Left lung (tissue), 10 donors: ENCODE data around the gene HDAC7. TPM values are rescaled to one million over a fixed set of nuclear protein-coding genes. Genes with fewer than 3 reads are reported as not detected.
"Not testable (repeated sequence)": the region's sequence is repeated elsewhere in the genome, so short reads cannot be mapped to it uniquely, and the experiment has no call there.

Experiments
- ATAC-seq: fragments of 200-7000 bp; cut with Tn5 transposase; one replicate; pipeline ENCODE4 v1.9.1; 2020; ENCODE audit warnings: moderate library complexity
- DNase-seq, 4 donors: peaks; one replicate each; pipeline ENCODE4 v3.0.0-alpha.2; 2013 to 2020
- H3K27ac ChIP-seq, 2 donors: fragments of 200-600 bp; sonication (generic) in 1 of 2; one replicate each; pipeline versions ENCODE4 v1.5.0 to v1.8.0; 2020 to 2021
- H3K27me3 ChIP-seq, 2 donors: fragments of 200-600 bp; sonication (generic) in 1 of 2; one replicate each; pipeline versions ENCODE4 v1.5.0 to v1.8.0; 2020 to 2021
- H3K36me3 ChIP-seq, 2 donors: fragments of 200-600 bp; sonication (generic) in 1 of 2; one replicate each; pipeline versions ENCODE4 v1.5.0 to v1.8.0; 2020 to 2021
- H3K4me1 ChIP-seq, 2 donors: fragments of 200-600 bp; one replicate each; pipeline ENCODE4 v1.8.0; 2021
- H3K4me3 ChIP-seq, 2 donors: fragments of 200-600 bp; sonication (generic) in 1 of 2; one replicate each; pipeline versions ENCODE4 v1.5.0 to v1.8.0; 2020 to 2021; ENCODE audit warnings: mild to moderate bottlenecking in 1 of 2
- H3K9me3 ChIP-seq, 2 donors: fragments of 200-600 bp; sonication (generic) in 1 of 2; one replicate each; pipeline versions ENCODE4 v1.5.0 to v1.8.0; 2020 to 2021
- intact Hi-C, 2 donors: fragments of 100-400 bp; cut with DNase I; formaldehyde crosslinking; loops; one replicate each; pipeline versions ENCODE4 v1.11.2 to v1.14.2; 2022
- polyA plus RNA-seq, 6 donors: library from polyadenylated mRNA; unstranded; fragments of 120-200 nt; gene quantifications; one replicate each; pipeline ENCODE4 v1.2.1, GENCODE V29; 2013; ENCODE audit not compliant: insufficient read length in 6 of 6
- total RNA-seq, 2 donors: library from RNA; stranded (reverse); fragmentation: NEBNext Ultra II Directional; extraction: Animal tissue kit (Norgen Biotek cat#: 25700); gene quantifications; one replicate each; pipeline ENCODE4 v1.2.1, GENCODE V29; 2021
- TF ChIP-seq, protein P1 (sequence below), 2 donors: fragments of 200-600 bp; sonication (generic) in 1 of 2; IDR thresholded peaks; one replicate each; pipeline versions ENCODE4 v1.5.0 to v1.8.0; 2021; ENCODE audit warnings: antibody characterized with exemption in 2 of 2
- donor health status: DM: no; HTN: yes; CAD: no.
- donor health status: DM: no; HTN: no; CAD: no.

Gene HDAC7
- total and polyA plus RNA-seq, 8 donors, result 69.1 to 115 (median 84.1) TPM

DNA sequence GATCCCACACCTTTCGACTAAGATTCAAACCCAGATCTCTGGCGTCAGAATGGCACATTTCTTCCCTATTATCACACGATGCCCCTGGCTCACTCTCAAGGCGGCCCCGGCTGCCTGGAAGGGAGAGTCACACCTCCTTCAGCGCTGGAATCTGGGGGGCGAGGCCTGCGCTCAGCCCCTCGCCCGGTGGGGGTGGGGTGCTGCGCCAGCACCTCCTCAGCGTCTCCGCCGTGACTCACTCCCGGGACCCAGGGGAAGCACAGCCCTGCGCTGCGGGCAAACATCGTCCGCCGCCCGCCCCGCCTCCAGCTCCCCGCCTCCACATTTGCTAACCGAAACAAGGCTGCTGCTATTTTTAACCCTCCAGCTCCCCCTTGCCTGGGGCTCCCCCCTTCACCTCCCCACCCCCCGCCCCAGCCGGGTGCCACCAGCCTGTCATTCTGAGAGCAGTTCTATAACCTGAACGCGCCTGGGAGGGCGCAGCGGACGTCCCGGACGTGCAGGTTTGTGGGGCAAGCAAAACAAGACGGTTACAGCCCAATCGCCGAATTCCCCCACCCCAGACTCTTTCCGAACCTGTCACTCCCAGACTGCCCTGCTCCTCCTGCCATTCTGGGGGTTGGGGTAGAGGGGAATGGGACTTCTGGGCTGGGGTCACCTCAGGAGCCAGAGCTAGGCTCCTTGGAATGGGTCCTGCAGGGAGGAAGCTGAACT lies 6.7 kb downstream of the HDAC7 start:
- Histone ChIP-seq H3K27ac (peak overlapping the region; percentile 92), H3K4me3 (peak overlapping the region; percentile 2 to 27), H3K36me3 (peaks cover 0 to 10% of the 10 kb centered on the region in 2 donors), H3K27me3 (no peaks in the 10 kb centered on the region), H3K4me1 (peaks cover 76 to 100% of the 10 kb centered on the region in 2 donors), H3K9me3 (no peaks in the 10 kb centered on the region)
- DNase-seq (peak in 3 of 4 donors; percentile 88 to 98 (median 94)), ATAC-seq (peak; percentile 82)
- intact Hi-C loops, result no loop called here
- TF ChIP-seq, protein P1, sequence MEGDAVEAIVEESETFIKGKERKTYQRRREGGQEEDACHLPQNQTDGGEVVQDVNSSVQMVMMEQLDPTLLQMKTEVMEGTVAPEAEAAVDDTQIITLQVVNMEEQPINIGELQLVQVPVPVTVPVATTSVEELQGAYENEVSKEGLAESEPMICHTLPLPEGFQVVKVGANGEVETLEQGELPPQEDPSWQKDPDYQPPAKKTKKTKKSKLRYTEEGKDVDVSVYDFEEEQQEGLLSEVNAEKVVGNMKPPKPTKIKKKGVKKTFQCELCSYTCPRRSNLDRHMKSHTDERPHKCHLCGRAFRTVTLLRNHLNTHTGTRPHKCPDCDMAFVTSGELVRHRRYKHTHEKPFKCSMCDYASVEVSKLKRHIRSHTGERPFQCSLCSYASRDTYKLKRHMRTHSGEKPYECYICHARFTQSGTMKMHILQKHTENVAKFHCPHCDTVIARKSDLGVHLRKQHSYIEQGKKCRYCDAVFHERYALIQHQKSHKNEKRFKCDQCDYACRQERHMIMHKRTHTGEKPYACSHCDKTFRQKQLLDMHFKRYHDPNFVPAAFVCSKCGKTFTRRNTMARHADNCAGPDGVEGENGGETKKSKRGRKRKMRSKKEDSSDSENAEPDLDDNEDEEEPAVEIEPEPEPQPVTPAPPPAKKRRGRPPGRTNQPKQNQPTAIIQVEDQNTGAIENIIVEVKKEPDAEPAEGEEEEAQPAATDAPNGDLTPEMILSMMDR (IDR thresholded peaks at IDR 0.05), result peak in 1 of 2 donors; percentile 6

DNA sequence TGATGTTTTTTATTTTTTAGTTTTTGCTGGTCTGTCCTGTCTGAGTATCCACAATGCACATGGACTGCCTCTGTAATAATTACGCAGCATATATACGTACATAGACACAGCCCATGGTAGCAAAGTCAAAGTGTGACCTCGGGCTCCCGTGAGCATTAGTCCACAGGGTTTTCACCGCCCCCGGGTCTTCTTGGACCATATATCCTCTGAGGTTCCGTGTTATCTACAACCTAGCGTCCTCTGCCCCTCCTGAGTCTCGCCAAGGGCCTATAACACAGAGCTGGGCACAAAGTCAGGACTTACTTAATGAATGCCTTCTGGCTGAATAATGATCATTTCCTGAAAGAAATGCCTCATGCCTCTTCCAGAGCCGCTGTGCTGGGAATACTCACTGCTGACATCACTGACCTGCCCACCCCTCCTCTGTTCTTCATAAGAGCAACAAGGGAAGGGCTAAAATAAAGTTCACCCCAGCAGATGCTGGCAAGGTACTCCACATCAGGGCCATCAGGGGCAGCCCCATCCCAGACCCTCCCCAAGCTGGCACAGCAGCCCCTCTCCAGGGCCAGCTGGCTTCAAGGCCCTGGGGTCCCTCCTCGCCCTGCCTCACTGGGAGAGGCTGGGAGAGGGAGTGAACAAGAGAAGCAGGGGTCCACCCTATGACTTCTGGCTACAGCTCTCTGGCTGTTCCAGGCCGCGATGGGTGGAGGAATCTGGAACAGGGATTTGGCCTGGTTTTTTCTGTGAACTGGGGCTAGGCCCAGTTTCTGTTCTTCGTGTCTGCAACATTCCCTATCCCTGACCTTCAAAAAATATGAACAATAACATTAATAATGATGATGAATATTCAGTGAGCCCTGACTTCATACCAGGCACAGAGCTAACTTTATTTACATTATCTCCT lies 7.9 kb downstream of the HDAC7 start:
- Histone ChIP-seq H3K27ac (peak overlapping the region; percentile 92), H3K9me3 (no peaks in the 10 kb centered on the region), H3K36me3 (peaks cover 0 to 10% of the 10 kb centered on the region in 2 donors), H3K27me3 (no peaks in the 10 kb centered on the region), H3K4me1 (peaks cover 79 to 100% of the 10 kb centered on the region in 2 donors), H3K4me3 (peak overlapping the region in 1 of 2 donors; percentile 27)
- DNase-seq (no peak), ATAC-seq (peak; percentile 6)
- intact Hi-C loops, result no loop called here
- TF ChIP-seq, protein P1 (IDR thresholded peaks at IDR 0.05), result no peak

DNA sequence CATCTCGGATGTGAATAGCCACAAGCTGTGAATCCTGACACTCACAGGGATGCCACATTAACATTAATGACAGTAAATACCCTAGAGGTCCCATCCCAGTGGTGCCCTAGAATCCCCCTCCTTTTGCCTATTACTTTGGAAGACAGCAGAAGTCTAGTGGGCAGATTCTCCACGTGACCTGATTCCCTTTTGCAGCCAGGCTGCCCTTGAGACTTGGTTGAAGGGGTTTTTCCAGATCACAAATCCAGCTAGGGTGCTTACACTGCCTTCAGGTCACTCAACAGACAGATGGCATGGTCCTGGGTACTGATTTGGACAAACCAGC lies 8.7 kb downstream of the HDAC7 start:
- Histone ChIP-seq H3K27me3 (no peaks in the 10 kb centered on the region), H3K9me3 (no peaks in the 10 kb centered on the region), H3K4me3 (no peak overlapping the region), H3K36me3 (peaks cover 0 to 10% of the 10 kb centered on the region in 2 donors), H3K4me1 (peaks cover 84 to 100% of the 10 kb centered on the region in 2 donors), H3K27ac (peak overlapping the region; percentile 92)
- intact Hi-C loops, result no loop called here
- ATAC-seq, result no peak
- DNase-seq, result no peak
- TF ChIP-seq, protein P1 (IDR thresholded peaks at IDR 0.05), result no peak

DNA sequence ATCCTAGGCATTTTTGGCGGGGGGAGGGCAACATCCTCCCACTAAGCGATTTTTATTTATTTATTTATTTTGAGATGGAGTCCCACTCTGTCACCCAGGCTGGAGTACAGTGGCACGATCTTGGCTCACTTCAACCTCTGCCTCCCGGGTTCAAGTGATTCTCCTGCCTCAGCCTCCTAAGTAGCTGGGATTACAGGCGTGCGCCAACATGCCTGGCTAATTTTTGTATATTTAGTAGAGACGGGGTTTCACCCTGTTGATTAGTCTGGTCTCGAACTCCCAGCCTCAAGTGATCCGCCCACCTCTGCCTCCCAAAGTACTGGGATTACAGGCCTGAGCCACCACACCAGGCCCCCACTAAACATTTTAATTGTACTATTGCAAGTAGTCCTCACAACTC lies 10.2 kb downstream of the HDAC7 start:
- intact Hi-C loops, H3K9me3 ChIP-seq, ATAC-seq, H3K27me3 ChIP-seq, H3K4me3 ChIP-seq, DNase-seq: not testable (repeated sequence)
- peaks cover 0 to 12% of the 10 kb centered on the region in 2 donors for H3K36me3 ChIP-seq
- peaks cover 86 to 100% of the 10 kb centered on the region in 2 donors for H3K4me1 ChIP-seq
- H3K27ac ChIP-seq, result peak overlapping the region; percentile 92

DNA sequence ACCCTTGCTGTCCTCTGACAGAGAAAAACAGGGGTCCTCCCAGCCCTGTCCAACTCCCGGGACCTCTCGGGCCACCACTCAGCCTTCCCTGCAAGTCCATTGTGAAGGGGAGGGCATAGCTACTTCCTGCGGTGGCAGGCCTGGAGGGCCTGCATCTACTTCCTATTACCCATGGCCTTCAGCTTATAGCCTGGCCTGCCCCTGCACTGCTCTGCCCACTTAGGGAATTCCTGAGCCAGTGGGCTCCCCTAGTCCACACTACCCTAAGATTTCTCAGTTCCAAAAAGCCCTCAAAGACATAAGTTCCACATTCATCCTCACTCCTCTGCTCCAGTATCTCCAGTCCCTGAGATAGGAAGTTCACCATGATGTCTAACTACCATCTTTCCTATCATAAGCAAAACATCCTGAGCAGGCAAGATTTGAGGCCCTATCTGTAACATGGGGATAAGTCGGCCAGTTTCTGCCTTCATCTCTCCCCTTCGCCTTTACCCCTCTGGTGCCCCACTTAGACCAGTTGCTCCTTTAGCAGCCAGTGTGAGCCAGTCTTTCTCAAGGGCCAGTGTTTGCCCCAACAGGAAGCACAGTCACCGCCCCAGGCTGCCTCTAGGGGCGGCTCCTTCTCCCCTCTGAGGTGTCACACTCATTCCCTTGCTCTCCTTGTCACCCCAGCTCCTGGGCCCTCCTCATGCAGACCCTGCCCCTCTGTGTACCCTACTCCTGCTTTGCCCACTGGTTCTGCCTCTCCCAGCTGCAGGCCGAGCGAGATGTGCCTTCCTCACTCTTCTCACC lies 10.9 kb downstream of the HDAC7 start:
- DNase-seq (peak in 2 of 4 donors; percentile 58 to 87), ATAC-seq (peak; percentile 7)
- Histone ChIP-seq H3K27me3 (no peaks in the 10 kb centered on the region), H3K4me1 (peaks cover 86 to 100% of the 10 kb centered on the region in 2 donors), H3K27ac (peak overlapping the region; percentile 78 to 92), H3K36me3 (peaks cover 0 to 6% of the 10 kb centered on the region in 2 donors), H3K4me3 (peak overlapping the region in 1 of 2 donors; percentile 1), H3K9me3 (no peaks in the 10 kb centered on the region)
- TF ChIP-seq, protein P1 (IDR thresholded peaks at IDR 0.05), result peak in 1 of 2 donors; percentile 27
- intact Hi-C loops, result no loop called here
